Mesenchymal stem cell (in vitro differentiated cells and primary cell): Measurements from ENCODE around the gene CSNK1G3.

Experiments
- DNase-seq: peaks from one replicate; pipeline ENCODE4 v3.0.0-alpha.2; 2013
- H2AFZ ChIP-seq: one replicate; pipeline ENCODE4 v1.6.1; 2013; ENCODE audit warnings: low read depth, mild to moderate bottlenecking, control low read depth, inconsistent platforms, low read length, moderate library complexity
- H2AK5ac ChIP-seq: 2 replicates; pipeline ENCODE4 v1.6.1; 2013; ENCODE audit warnings: low read length, moderate library complexity, mild to moderate bottlenecking, inconsistent platforms; ENCODE audit not compliant: severe bottlenecking
- H2BK120ac ChIP-seq: one replicate; pipeline ENCODE4 v1.6.1; 2013; ENCODE audit warnings: low read depth, mild to moderate bottlenecking, inconsistent platforms, low read length, moderate library complexity
- H2BK12ac ChIP-seq, 2 experiments: one replicate each; pipeline ENCODE4 v1.6.1; 2013; ENCODE audit warnings: inconsistent platforms in 2 of 2, low read length in 2 of 2, mild to moderate bottlenecking in 2 of 2, moderate library complexity in 2 of 2, control low read depth in 1 of 2
- H2BK15ac ChIP-seq: one replicate; pipeline ENCODE4 v1.6.1; 2013; ENCODE audit warnings: mild to moderate bottlenecking, low read depth, inconsistent platforms; ENCODE audit not compliant: poor library complexity, severe bottlenecking
- H2BK5ac ChIP-seq: 2 replicates; pipeline ENCODE4 v1.6.1; 2013; ENCODE audit warnings: low read depth, mild to moderate bottlenecking, low read length, control low read depth, inconsistent platforms; ENCODE audit not compliant: poor library complexity, severe bottlenecking
- H3K14ac ChIP-seq, 2 experiments: one replicate each; pipeline ENCODE4 v1.6.1; 2013; ENCODE audit warnings: inconsistent platforms in 2 of 2, low read length in 2 of 2, control low read depth in 1 of 2, mild to moderate bottlenecking in 1 of 2, moderate library complexity in 1 of 2
- H3K18ac ChIP-seq, 2 experiments: one replicate each; pipeline ENCODE4 v1.6.1; 2013; ENCODE audit warnings: inconsistent platforms in 2 of 2, low read length in 2 of 2, control low read depth in 1 of 2, low read depth in 1 of 2, mild to moderate bottlenecking in 1 of 2
- H3K23ac ChIP-seq, 2 experiments: one replicate each; pipeline ENCODE4 v1.6.1; 2013; ENCODE audit warnings: inconsistent platforms in 2 of 2, low read length in 2 of 2, mild to moderate bottlenecking in 2 of 2, moderate library complexity in 2 of 2, control low read depth in 1 of 2
- H3K27ac ChIP-seq: 2 replicates; pipeline ENCODE4 v1.5.1; 2013; ENCODE audit warnings: mild to moderate bottlenecking, moderate library complexity, low read length, control low read depth, inconsistent platforms; ENCODE audit not compliant: poor library complexity, severe bottlenecking
- H3K27me3 ChIP-seq, 2 experiments: 2 replicates each; pipeline versions ENCODE4 v1.6.1 to v1.7.0; 2013; ENCODE audit warnings: low read length in 2 of 2, mild to moderate bottlenecking in 2 of 2, moderate library complexity in 2 of 2, control low read depth in 1 of 2, inconsistent platforms in 1 of 2; ENCODE audit not compliant: control insufficient read depth in 1 of 2, insufficient read depth in 1 of 2
- H3K36me3 ChIP-seq, 2 experiments: 2 replicates each; pipeline versions ENCODE4 v1.6.1 to v1.7.0; 2013; ENCODE audit warnings: low read length in 2 of 2, control low read depth in 1 of 2, inconsistent platforms in 1 of 2, low read depth in 1 of 2, mild to moderate bottlenecking in 1 of 2; ENCODE audit not compliant: insufficient read depth in 2 of 2, control insufficient read depth in 1 of 2
- H3K4ac ChIP-seq, 2 experiments: one replicate each; pipeline ENCODE4 v1.6.1; 2013; ENCODE audit warnings: inconsistent platforms in 2 of 2, low read length in 2 of 2, mild to moderate bottlenecking in 2 of 2, moderate library complexity in 2 of 2, control low read depth in 1 of 2, low read depth in 1 of 2
- H3K4me1 ChIP-seq: 2 replicates; pipeline ENCODE4 v1.6.1; 2013; ENCODE audit warnings: low read depth, low read length, control low read depth; ENCODE audit not compliant: control insufficient read depth, insufficient read depth
- H3K4me2 ChIP-seq: 2 replicates; pipeline ENCODE4 v1.6.1; 2013; ENCODE audit warnings: low read length, mild to moderate bottlenecking, inconsistent platforms; ENCODE audit not compliant: poor library complexity, severe bottlenecking
- H3K4me3 ChIP-seq, 2 experiments: 2 replicates each; pipeline versions ENCODE4 v1.5.1 to v1.7.0; 2013; ENCODE audit warnings: low read length in 2 of 2, mild to moderate bottlenecking in 2 of 2, control low read depth in 1 of 2, low read depth in 1 of 2; ENCODE audit not compliant: insufficient read depth in 1 of 2
- H3K79me1 ChIP-seq: replicated peaks from 2 replicates; pipeline ENCODE4 v1.6.1; 2013; ENCODE audit warnings: mild to moderate bottlenecking, control low read depth, low read length, inconsistent platforms; ENCODE audit not compliant: poor library complexity, severe bottlenecking
- H3K9ac ChIP-seq: 2 replicates; pipeline ENCODE4 v1.7.0; 2013; ENCODE audit warnings: mild to moderate bottlenecking, low read length, moderate library complexity
- H3K9me3 ChIP-seq: 2 replicates; pipeline ENCODE4 v1.7.0; 2013; ENCODE audit warnings: mild to moderate bottlenecking, low read length; ENCODE audit not compliant: control insufficient read depth
- H4K8ac ChIP-seq: one replicate; pipeline ENCODE4 v1.6.1; 2013; ENCODE audit warnings: inconsistent platforms, mild to moderate bottlenecking, low read length, moderate library complexity
- H4K91ac ChIP-seq: one replicate; pipeline ENCODE4 v1.6.1; 2013; ENCODE audit warnings: mild to moderate bottlenecking, low read length, inconsistent platforms
- WGBS: methylation state at CpG from one replicate; pipeline ENCODE4 v1.1.7; 2013; ENCODE audit warnings: mixed read lengths; 5-methylcytosine and 5-hydroxymethylcytosine counted together

The CSNK1G3 gene

GRCh38 chr5:123474228-123474627 is 37.7 kb upstream of the CSNK1G3 start:
- H2AK5ac ChIP-seq, result no peak overlapping the region
- no peak overlapping the region for H3K23ac ChIP-seq
- no peak overlapping the region for H3K14ac ChIP-seq
- no peak overlapping the region for H2BK15ac ChIP-seq
- no peak overlapping the region for H2BK120ac ChIP-seq
- H3K4me1 ChIP-seq, result no peaks in the 10 kb centered on the region
- DNase-seq, result no peak
- no peaks in the 10 kb centered on the region for H3K9me3 ChIP-seq
- no peak overlapping the region for H3K27ac ChIP-seq
- no peak overlapping the region for H2AFZ ChIP-seq
- H3K79me1 ChIP-seq, result no peaks in the 10 kb centered on the region
- H4K91ac ChIP-seq, result no peak overlapping the region
- H4K8ac ChIP-seq, result no peak overlapping the region
- H3K18ac ChIP-seq, result no peak overlapping the region
- H2BK5ac ChIP-seq, result no peak overlapping the region
- no peaks in the 10 kb centered on the region for H3K27me3 ChIP-seq
- no peaks in the 10 kb centered on the region for H3K36me3 ChIP-seq
- no peak overlapping the region for H3K4ac ChIP-seq
- H3K4me3 ChIP-seq, result no peak overlapping the region
- no peak overlapping the region for H2BK12ac ChIP-seq
- H3K4me2 ChIP-seq, result no peak overlapping the region
- H3K9ac ChIP-seq, result no peak overlapping the region

GRCh38 chr5:123476731-123477130 is 35.2 kb upstream of the CSNK1G3 start:
- Histone ChIP-seq H2AK5ac (no peak overlapping the region), H3K27ac (no peak overlapping the region), H3K9me3 (no peaks in the 10 kb centered on the region), H3K4me3 (no peak overlapping the region), H4K8ac (no peak overlapping the region), H4K91ac (no peak overlapping the region), H3K18ac (no peak overlapping the region), H3K4me2 (no peak overlapping the region), H3K79me1 (no peaks in the 10 kb centered on the region), H2BK120ac (no peak overlapping the region), H3K9ac (no peak overlapping the region), H3K14ac (no peak overlapping the region), H3K4ac (no peak overlapping the region), H3K27me3 (no peaks in the 10 kb centered on the region), H2AFZ (no peak overlapping the region), H2BK15ac (no peak overlapping the region), H3K36me3 (no peaks in the 10 kb centered on the region), H2BK12ac (no peak overlapping the region), H3K23ac (no peak overlapping the region), H2BK5ac (no peak overlapping the region), H3K4me1 (no peaks in the 10 kb centered on the region)
- no peak for DNase-seq
- WGBS, result 100% methylated on average over 1 of the region's 1 CpG

- WGBS, result 70% methylated on average over 1 of the region's 1 CpG
- H3K4me3 ChIP-seq, result no peak overlapping the region
- no peak overlapping the region for H2BK12ac ChIP-seq
- DNase-seq, result no peak
- no peak overlapping the region for H3K14ac ChIP-seq
- H2BK15ac ChIP-seq, result no peak overlapping the region
- H3K4me1 ChIP-seq, result no peaks in the 10 kb centered on the region
- no peak overlapping the region for H3K18ac ChIP-seq
- no peak overlapping the region for H3K27ac ChIP-seq
- no peak overlapping the region for H2BK5ac ChIP-seq
- no peak overlapping the region for H3K4me2 ChIP-seq
- no peak overlapping the region for H2AK5ac ChIP-seq
- H4K8ac ChIP-seq, result no peak overlapping the region
- H3K27me3 ChIP-seq, result no peaks in the 10 kb centered on the region
- H3K36me3 ChIP-seq, result no peaks in the 10 kb centered on the region
- H2AFZ ChIP-seq, result no peak overlapping the region
- no peaks in the 10 kb centered on the region for H3K9me3 ChIP-seq
- no peak overlapping the region for H4K91ac ChIP-seq
- H3K23ac ChIP-seq, result no peak overlapping the region
- H3K9ac ChIP-seq, result no peak overlapping the region
- H3K79me1 ChIP-seq, result no peaks in the 10 kb centered on the region
- no peak overlapping the region for H2BK120ac ChIP-seq
- H3K4ac ChIP-seq, result no peak overlapping the region
Observed at GRCh38 chr5:123478546-123478945, 33.4 kb upstream of the CSNK1G3 start.

GRCh38 chr5:123482258-123482657 is 29.7 kb upstream of the CSNK1G3 start:
- Histone ChIP-seq H3K4me3 (no peak overlapping the region), H3K27me3 (no peaks in the 10 kb centered on the region), H2AK5ac (no peak overlapping the region), H2AFZ (no peak overlapping the region), H3K79me1 (no peaks in the 10 kb centered on the region), H2BK120ac (no peak overlapping the region), H4K8ac (no peak overlapping the region), H3K9me3 (no peaks in the 10 kb centered on the region), H2BK5ac (no peak overlapping the region), H3K9ac (no peak overlapping the region), H3K14ac (no peak overlapping the region), H3K36me3 (no peaks in the 10 kb centered on the region), H3K27ac (no peak overlapping the region), H4K91ac (no peak overlapping the region), H2BK15ac (no peak overlapping the region), H3K4ac (no peak overlapping the region), H3K4me2 (no peak overlapping the region), H2BK12ac (no peak overlapping the region), H3K18ac (no peak overlapping the region), H3K4me1 (no peaks in the 10 kb centered on the region), H3K23ac (no peak overlapping the region)
- DNase-seq, result no peak
- WGBS, result 95% methylated on average over 3 of the region's 4 CpGs
